Endothelial cell of umbilical vein (primary cell): ENCODE results near the gene PKD1. TPM values are rescaled to one million over a fixed set of nuclear protein-coding genes. Genes with fewer than 3 reads are reported as not detected.
A peak's percentile ranks its signal among the peaks of the same experiment; 100 is the strongest.

Experiments used
- BruUV-seq: library from RNA; stranded (reverse); fragments of 400-500 nt; replicated peaks from 2 replicates; lab custom pipeline; 2021; lab: Mats Ljungman, UMichigan
- CTCF ChIA-PET: fragments of 300-600, 350-600 bp; sonication (Branson Sonifier 250); formaldehyde crosslinking; loops from one replicate; lab custom pipeline; 2021; ENCODE audit warnings: antibody characterized with exemption, inconsistent platforms; lab: Charles Lee
- POLR2A ChIA-PET: fragments of 300-600, 350-600 bp; sonication (Branson Sonifier 250); formaldehyde crosslinking; loops from one replicate; lab custom pipeline; 2021; ENCODE audit warnings: antibody characterized with exemption, inconsistent platforms; lab: Charles Lee
- DNase-seq: peaks from one replicate; pipeline ENCODE4 v3.0.0-alpha.2; 2011; ENCODE audit warnings: low read depth, low spot score
- FAIRE-seq: peaks from 2 replicates; lab custom pipeline; 2011; peaks lifted over from hg19 to GRCh38; lab: Jason Lieb, UNC
- H2AFZ ChIP-seq: 2 replicates; pipeline ENCODE4 v1.6.0; 2012; ENCODE audit warnings: low read depth, low read length, control low read depth, inconsistent platforms
- H3K27ac ChIP-seq: 2 replicates; pipeline ENCODE4 v1.5.1; 2011; ENCODE audit warnings: low read depth, mild to moderate bottlenecking, control low read depth, low read length, moderate library complexity; ENCODE audit not compliant: insufficient read depth
- H3K27me3 ChIP-seq, 2 experiments: 2 replicates each; pipeline versions ENCODE4 v1.6.0 to v1.6.1; 2011; ENCODE audit warnings: low read length in 2 of 2, mixed read lengths in 1 of 2; ENCODE audit not compliant: control insufficient read depth in 2 of 2, insufficient read depth in 2 of 2
- H3K36me3 ChIP-seq, 2 experiments: 2 replicates in 1 of 2; 3 replicates in 1 of 2; pipeline ENCODE4 v1.5.1; 2011; ENCODE audit warnings: low read length in 2 of 2, mild to moderate bottlenecking in 1 of 2, moderate library complexity in 1 of 2; ENCODE audit not compliant: control insufficient read depth in 2 of 2, insufficient read depth in 2 of 2; ENCODE audit errors: extremely low read depth in 1 of 2
- H3K4me1 ChIP-seq: 3 replicates; pipeline ENCODE4 v1.5.1; 2011; ENCODE audit warnings: mild to moderate bottlenecking, low read length; ENCODE audit not compliant: control insufficient read depth, insufficient read depth; ENCODE audit errors: extremely low read depth
- H3K4me2 ChIP-seq: 2 replicates; pipeline ENCODE4 v1.6.1; 2011; ENCODE audit warnings: low read length, control low read depth, mixed read lengths; ENCODE audit not compliant: insufficient read depth
- H3K4me3 ChIP-seq, 3 experiments: fragments of 200-600 bp in 1 of 3; sonication (generic), shearing (Covaris generic) in 1 of 3; replicated peaks in 1 of 3; 2 replicates each; pipeline ENCODE4 v1.5.1; 2011 to 2016; ENCODE audit warnings: control low read depth in 3 of 3, low read length in 3 of 3, mild to moderate bottlenecking in 2 of 3, inconsistent platforms in 1 of 3, low read depth in 1 of 3, moderate library complexity in 1 of 3; ENCODE audit not compliant: insufficient read depth in 1 of 3
- H3K79me2 ChIP-seq: 2 replicates; pipeline ENCODE4 v1.6.0; 2012; ENCODE audit warnings: low read length, inconsistent platforms; ENCODE audit not compliant: control insufficient read depth, insufficient read depth
- H3K9ac ChIP-seq: replicated peaks from 2 replicates; pipeline ENCODE3; 2011; ENCODE audit warnings: low read length, control low read depth; ENCODE audit not compliant: insufficient read depth; ENCODE audit errors: extremely low read depth
- H3K9me1 ChIP-seq: replicated peaks from 3 replicates; pipeline ENCODE4 v1.6.0; 2011; ENCODE audit warnings: mild to moderate bottlenecking, low read length; ENCODE audit not compliant: control insufficient read depth, insufficient read depth; ENCODE audit errors: extremely low read depth
- H3K9me3 ChIP-seq: replicated peaks from 2 replicates; pipeline ENCODE4 v1.5.1; 2012; ENCODE audit warnings: low read length, inconsistent platforms; ENCODE audit not compliant: control insufficient read depth, insufficient read depth
- H4K20me1 ChIP-seq: replicated peaks from 2 replicates; pipeline ENCODE3; 2011; ENCODE audit warnings: mild to moderate bottlenecking, low read length; ENCODE audit not compliant: control insufficient read depth, insufficient read depth; ENCODE audit errors: extremely low read depth
- EZH2 ChIP-seq: IDR thresholded peaks from 2 replicates; pipeline ENCODE4 v1.6.1; 2012; ENCODE audit warnings: borderline replicate concordance, low read depth, mild to moderate bottlenecking, moderate library complexity, low read length, inconsistent platforms; ENCODE audit not compliant: severe bottlenecking
- MYC ChIP-seq: IDR thresholded peaks from one replicate; pipeline ENCODE4 v1.6.1; 2011; ENCODE audit warnings: mild to moderate bottlenecking, low read depth, low read length
- POLR2A ChIP-seq: IDR thresholded peaks from 2 replicates; pipeline ENCODE4 v1.6.1; 2012; ENCODE audit warnings: low read depth, mild to moderate bottlenecking, control low read depth, low read length
- dilution Hi-C: fragments of 300-500 bp; cut with MboI; formaldehyde crosslinking; loops from one replicate; pipeline ENCODE4 v1.15.0; 2019; ENCODE audit warnings: low sequenced_read_pairs; ENCODE audit not compliant: extremely low pct_ligation_motif_present
- intact Hi-C: fragments of 100-400 bp; cut with micrococcal nuclease; formaldehyde crosslinking; loops from one replicate; pipeline ENCODE4 v1.10.0; 2022
- polyA plus RNA-seq, 4 experiments: library from polyadenylated mRNA; depleted of rRNA in 3 of 4; stranded (reverse) in 3 of 4; unstranded in 1 of 4; fragments of >200 nt; gene quantifications; 2 replicates each; pipeline versions ENCODE4 v1.2.1 to v1.2.3, GENCODE V29; 2011 to 2012; ENCODE audit warnings: missing spikeins in 1 of 4
- total RNA-seq: library from RNA; stranded (reverse); gene quantifications from 2 replicates; pipeline ENCODE4 v1.2.3, GENCODE V29; 2021

PKD1 gene
- total and polyA plus RNA-seq, 2 donors (not counting 3 experiments of a cell fraction or from before 2014, with no cell fraction given), result 52.5 to 102 TPM

DNA sequence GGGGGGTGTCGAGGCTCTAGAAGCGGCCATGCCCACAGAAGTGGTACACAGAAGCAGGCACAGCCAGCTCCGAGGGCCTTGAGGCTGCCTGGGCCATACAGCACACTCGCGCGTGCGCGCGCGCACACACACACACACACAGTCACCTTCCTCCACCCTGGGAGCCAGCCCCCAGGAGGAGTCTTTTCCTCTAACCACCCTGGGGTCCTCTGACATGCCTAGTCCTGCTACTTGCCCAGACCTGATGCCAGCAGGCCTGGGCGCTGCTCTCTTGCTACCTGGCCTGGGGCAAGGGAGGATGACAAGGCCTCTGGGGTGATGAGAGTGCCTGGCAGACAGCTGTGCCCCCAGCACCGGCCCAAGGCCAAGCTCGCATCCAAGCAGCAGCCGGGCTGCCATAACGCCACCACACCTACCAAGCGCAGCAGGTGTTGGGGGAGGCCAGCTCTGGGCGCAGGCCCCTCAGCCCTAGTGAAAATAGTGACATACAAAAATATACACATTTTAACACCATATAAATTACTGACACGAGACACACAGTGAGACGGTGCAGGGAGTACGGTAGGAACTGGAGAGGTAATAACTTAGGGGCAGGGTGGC is 46.8 kb downstream of the PKD1 start:
- intact Hi-C loops, result no loop called here
- Histone ChIP-seq H3K36me3 (peaks cover 0 to 32% of the 10 kb centered on the region in 2 experiments), H2AFZ (no peak overlapping the region), H3K27ac (no peak overlapping the region), H3K9ac (no peak overlapping the region), H4K20me1 (no peaks in the 10 kb centered on the region), H3K79me2 (no peaks in the 10 kb centered on the region), H3K9me1 (no peaks in the 10 kb centered on the region), H3K27me3 (no peaks in the 10 kb centered on the region), H3K4me1 (peaks cover 5% of the 10 kb centered on the region), H3K9me3 (no peaks in the 10 kb centered on the region), H3K4me2 (no peak overlapping the region), H3K4me3 (no peak overlapping the region)
- ChIA-PET CTCF (interaction anchor here (1.2 to 1.8 kb wide), 2 partner anchors 52 to 66 kb away, joined by 4 to 6 read pairs; no protein-coding TSS in a partner anchor), POLR2A (no interaction called here)
- DNase-seq (no peak), FAIRE-seq (no peak)
- dilution Hi-C loops, result no loop called here
- TF ChIP-seq POLR2A (peak; percentile 18), EZH2 (no peak)
- TSS peak; percentile 17 for BruUV-seq

DNA sequence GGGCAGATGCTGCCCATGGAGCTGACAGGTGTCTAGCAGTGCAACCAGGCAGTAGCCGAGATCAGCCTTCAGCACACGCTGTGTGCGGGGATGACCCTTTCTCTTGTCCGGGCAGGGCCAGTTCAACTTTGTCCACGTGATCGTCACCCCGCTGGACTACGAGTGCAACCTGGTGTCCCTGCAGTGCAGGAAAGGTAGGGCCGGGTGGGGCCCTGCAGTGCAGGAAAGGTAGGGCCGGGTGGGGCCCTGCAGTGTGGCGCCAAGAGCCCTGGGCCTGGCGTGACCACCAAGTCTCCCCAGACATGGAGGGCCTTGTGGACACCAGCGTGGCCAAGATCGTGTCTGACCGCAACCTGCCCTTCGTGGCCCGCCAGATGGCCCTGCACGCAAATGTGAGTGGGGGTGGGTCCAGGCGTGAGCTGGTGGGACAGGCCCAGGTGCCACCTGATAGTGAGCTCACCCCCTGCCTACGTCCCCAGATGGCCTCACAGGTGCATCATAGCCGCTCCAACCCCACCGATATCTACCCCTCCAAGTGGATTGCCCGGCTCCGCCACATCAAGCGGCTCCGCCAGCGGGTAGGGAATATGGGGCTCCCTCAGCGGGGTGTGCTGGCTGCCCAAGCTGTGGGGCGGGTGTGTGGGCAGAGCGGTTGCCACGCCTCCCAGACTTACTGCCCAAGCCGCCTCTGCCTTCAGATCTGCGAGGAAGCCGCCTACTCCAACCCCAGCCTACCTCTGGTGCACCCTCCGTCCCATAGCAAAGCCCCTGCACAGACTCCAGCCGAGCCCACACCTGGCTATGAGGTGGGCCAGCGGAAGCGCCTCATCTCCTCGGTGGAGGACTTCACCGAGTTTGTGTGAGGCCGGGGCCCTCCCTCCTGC is 47.7 kb downstream of the PKD1 start:
- no peaks in the 10 kb centered on the region for H3K9me1 ChIP-seq
- FAIRE-seq, result no peak
- ChIA-PET POLR2A (no interaction called here), CTCF (interaction anchor here (1.2 to 1.8 kb wide), 2 partner anchors 53 to 65 kb away, joined by 4 to 6 read pairs; no protein-coding TSS in a partner anchor)
- TSS peak; percentile 79 for BruUV-seq
- dilution Hi-C loops, result no loop called here
- H3K9ac ChIP-seq, result no peak overlapping the region
- TF ChIP-seq MYC (no peak), EZH2 (no peak), POLR2A (no peak)
- H3K4me3 ChIP-seq, result no peak overlapping the region
- H3K4me2 ChIP-seq, result no peak overlapping the region
- no peak overlapping the region for H2AFZ ChIP-seq
- H3K79me2 ChIP-seq, result no peaks in the 10 kb centered on the region
- H3K9me3 ChIP-seq, result no peaks in the 10 kb centered on the region
- intact Hi-C loops, result no loop called here
- peaks cover 5% of the 10 kb centered on the region for H3K4me1 ChIP-seq
- no peaks in the 10 kb centered on the region for H4K20me1 ChIP-seq
- H3K27me3 ChIP-seq, result no peaks in the 10 kb centered on the region
- no peak for DNase-seq
- H3K27ac ChIP-seq, result no peak overlapping the region
- H3K36me3 ChIP-seq, result peaks cover 0 to 34% of the 10 kb centered on the region in 2 experiments
